Measurements from ENCODE around the gene CFC1B. TPM values are rescaled to one million over a fixed set of nuclear protein-coding genes. Genes with fewer than 3 reads are reported as not detected.
A peak's percentile ranks its signal among the peaks of the same experiment; 100 is the strongest.
"Not testable (repeated sequence)": the region's sequence is repeated elsewhere in the genome, so short reads cannot be mapped to it uniquely, and the experiment has no call there.

CFC1B gene
- total and polyA plus RNA-seq, 12 donors, result not detected

DNA sequence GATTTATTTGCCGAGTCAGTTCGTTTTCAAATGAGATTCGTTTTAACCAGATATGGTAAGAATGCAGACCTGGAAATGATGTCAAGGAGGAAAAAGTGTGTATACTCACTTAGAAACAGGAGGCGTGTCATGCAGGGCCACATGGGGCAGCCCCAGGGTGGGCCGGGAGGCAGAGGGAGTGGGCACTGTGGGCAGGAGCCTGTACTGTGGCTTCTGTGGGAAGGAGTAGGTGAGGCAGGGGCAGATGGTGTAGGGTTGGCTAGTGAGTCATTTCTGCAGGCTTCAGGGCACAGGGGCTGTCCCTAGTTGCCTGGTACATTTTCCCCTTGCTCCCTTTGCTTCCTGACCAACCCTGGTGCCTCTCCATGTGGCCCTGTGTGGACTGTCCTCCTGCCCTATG lies 10.2 kb downstream of the CFC1B start:
- no CpG with 5 or more reads among the region's 5 CpGs for WGBS, 2 donors

DNA sequence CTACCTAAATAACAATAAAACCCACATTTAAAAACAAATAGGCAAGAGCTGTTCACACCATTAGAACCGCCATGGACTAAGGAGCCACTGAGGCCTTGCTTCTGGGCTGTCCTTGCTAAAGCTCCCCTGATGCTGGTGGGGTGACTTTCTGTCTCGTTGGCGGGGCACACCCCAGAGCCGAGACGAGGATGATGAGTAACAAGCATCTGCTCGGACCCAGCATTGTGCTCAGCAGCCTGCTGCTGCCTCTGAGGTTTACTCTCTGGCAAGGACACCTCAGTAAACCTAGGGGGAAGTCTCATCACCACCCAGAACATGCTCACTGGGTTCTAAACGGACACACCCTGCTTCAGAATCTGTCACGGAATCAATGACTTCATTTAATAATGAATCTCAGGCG lies 10.7 kb downstream of the CFC1B start:
- H3K4me3 ChIP-seq; H3K27me3 ChIP-seq; intact Hi-C loops (cut with DNase I); ATAC-seq; DNase-seq; H3K9me3 ChIP-seq; H3K36me3 ChIP-seq; H3K27ac ChIP-seq; H3K4me1 ChIP-seq: not testable (repeated sequence)
- no CpG with 5 or more reads among the region's 9 CpGs for WGBS, 2 donors

More for the DNA sequence above, 10.2 kb downstream of the CFC1B start:
- H3K4me3 ChIP-seq; H3K27ac ChIP-seq; H3K9me3 ChIP-seq; H3K4me1 ChIP-seq; intact Hi-C loops (cut with DNase I); ATAC-seq; DNase-seq; H3K36me3 ChIP-seq; H3K27me3 ChIP-seq: not testable (repeated sequence)

DNA sequence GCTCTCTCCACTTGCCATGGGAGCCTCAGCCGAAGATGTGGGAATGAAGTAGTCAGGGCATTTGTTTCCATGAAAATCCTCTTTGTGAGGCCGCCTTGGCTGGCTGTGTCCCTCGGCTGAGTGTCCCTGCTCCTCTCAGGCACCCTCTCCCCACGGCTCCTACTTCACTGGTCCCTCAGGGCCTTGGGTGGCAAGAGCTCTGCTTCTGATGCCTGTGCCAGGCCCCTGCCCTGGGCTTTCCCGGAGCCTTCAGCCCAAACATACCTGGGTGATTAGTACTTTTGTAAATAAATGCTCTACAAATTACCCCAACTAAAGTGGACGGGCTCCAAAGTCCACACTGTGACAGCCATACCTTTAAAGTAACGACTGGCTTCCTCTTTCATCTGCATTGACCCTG lies 15.6 kb downstream of the CFC1B start:
- H3K4me1 ChIP-seq; H3K27ac ChIP-seq; intact Hi-C loops (cut with DNase I); ATAC-seq; H3K4me3 ChIP-seq; H3K27me3 ChIP-seq; DNase-seq; H3K9me3 ChIP-seq; H3K36me3 ChIP-seq: not testable (repeated sequence)
- no CpG with 5 or more reads among the region's 7 CpGs for WGBS, 2 donors

DNA sequence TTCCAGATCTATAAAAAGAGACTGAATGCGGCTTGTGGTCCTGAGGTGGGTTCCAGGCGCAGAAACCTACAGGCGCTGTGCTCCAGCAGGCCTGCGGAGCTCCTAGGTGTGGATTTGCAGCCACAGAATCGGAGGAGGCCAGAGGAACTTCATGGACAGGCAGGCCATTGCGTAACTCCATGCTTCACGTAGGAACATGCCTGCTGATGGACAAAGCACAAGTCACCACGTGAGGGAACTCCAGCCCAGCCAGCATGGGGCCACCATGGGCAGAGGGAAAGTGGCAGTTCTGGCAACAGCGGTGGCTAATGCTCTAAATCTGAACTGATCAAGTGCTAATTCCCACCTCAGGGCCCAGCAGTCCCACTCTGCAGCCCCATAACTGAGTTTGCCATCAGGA lies 17.2 kb downstream of the CFC1B start:
- DNase-seq; H3K4me1 ChIP-seq; ATAC-seq; H3K4me3 ChIP-seq; H3K36me3 ChIP-seq; H3K27me3 ChIP-seq; H3K9me3 ChIP-seq; H3K27ac ChIP-seq; intact Hi-C loops (cut with DNase I): not testable (repeated sequence)
- WGBS, 2 donors, result no CpG with 5 or more reads among the region's 9 CpGs

DNA sequence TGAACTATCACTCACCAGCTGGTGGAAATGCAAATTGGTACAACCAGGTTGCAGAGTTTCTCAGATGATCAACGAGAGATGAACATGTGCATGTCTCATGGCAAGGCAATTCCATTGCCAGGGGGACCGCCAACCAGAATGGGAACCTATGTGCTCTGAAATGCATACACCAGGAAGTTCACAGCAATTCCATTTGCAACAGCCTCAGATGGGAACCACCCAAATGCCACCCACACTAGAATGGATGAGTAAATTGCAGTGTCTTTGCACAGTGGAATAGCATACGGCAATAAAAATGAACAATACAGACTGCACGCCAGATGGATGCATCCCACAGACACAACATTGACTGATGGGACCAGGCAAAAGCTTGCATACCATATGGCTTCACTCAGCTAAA lies 21.8 kb downstream of the CFC1B start:
- ATAC-seq; H3K9me3 ChIP-seq; DNase-seq; H3K4me1 ChIP-seq; H3K27me3 ChIP-seq; H3K36me3 ChIP-seq; intact Hi-C loops (cut with DNase I); H3K4me3 ChIP-seq; H3K27ac ChIP-seq: not testable (repeated sequence)
- no CpG with 5 or more reads among the region's 4 CpGs for WGBS, 2 donors

DNA sequence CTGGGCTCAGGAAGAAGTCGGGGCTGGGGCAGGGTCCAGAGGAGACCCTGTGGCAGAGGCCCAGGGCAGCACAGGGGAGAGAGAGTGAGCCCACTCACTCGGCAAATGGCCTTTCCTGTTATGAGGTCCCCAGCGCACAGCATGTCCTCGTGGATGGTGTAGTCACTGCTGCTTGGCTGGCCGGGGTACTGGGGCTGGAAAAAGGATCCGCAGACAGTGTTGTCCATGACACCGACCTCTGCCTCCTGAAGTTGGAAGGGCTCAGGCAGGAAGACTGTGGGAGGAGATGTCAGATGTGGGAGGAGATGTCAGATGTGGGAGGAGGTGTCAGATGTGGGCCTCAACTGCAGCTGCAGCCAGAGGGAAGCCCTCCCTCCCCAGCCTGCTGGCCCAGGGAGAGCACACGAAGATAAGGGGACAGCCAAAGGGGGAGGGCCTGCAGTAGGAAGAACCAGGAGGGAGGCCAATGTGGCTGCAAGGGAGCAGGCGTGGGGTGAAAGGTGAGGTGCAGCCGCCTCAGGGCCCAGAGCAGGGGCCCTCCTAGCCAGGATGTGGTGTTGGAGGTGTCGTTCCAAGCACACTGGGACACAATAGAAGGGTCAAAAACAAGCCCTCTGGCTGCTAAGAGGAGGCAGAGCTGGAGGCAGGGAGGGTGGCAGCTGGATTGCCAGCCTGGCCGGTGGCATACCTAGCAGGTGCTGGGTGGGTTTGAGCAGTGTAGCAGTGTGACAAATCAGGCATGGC lies 22.9 kb downstream of the CFC1B start:
- DNase-seq; H3K4me1 ChIP-seq; H3K36me3 ChIP-seq; H3K27ac ChIP-seq; H3K9me3 ChIP-seq; H3K27me3 ChIP-seq; intact Hi-C loops (cut with DNase I); H3K4me3 ChIP-seq: not testable (repeated sequence)
- ATAC-seq, result peak; percentile 29 to 65 (median 52)
- no CpG with 5 or more reads among the region's 12 CpGs for WGBS, 2 donors

DNA sequence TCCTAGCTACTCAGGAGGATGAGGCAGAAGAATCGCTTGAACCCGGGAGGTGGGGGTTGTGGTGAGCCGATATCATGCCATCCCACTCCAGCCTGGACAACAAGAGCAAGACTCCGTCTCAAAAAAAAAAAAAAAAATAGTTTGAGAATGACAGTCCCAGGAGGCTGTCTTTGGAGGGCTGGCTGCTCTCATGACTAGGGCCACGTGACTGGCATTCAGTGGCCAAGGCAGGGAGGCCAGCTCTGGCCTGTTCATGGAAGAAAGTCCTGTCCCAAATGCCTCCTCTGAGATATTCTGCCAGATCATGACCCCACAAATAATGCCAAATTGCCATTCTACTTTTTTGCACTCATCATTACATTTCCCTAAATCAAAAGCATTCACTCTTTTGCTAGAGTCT lies 24.0 kb downstream of the CFC1B start:
- H3K27me3 ChIP-seq; H3K27ac ChIP-seq; H3K9me3 ChIP-seq; H3K4me3 ChIP-seq; ATAC-seq; DNase-seq; intact Hi-C loops (cut with DNase I); H3K36me3 ChIP-seq; H3K4me1 ChIP-seq: not testable (repeated sequence)
- WGBS, 2 donors, result no CpG with 5 or more reads among the region's 5 CpGs

DNA sequence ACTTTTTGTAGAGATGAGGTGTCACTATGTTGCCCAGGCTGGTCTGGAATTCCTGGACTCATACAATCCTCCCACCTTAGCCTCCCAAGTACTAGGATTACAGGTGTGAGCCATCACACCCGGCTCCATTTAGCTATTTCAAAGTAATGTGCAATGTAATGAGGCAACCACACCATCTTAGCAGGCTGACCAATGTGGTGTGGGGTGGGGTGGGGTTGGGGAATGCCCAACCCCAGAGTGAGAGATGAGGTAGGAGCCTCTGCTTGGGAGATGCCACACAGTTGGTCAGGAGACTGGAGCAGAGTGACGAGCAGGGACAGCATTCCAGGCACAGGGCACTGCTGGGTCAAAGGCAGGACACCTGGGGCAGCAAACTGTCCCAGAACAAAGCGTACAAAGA lies 27.4 kb downstream of the CFC1B start:
- H3K4me1 ChIP-seq; H3K27me3 ChIP-seq; intact Hi-C loops (cut with DNase I); H3K9me3 ChIP-seq; DNase-seq; ATAC-seq; H3K27ac ChIP-seq; H3K4me3 ChIP-seq; H3K36me3 ChIP-seq: not testable (repeated sequence)
- WGBS, 2 donors, result no CpG with 5 or more reads among the region's 3 CpGs

DNA sequence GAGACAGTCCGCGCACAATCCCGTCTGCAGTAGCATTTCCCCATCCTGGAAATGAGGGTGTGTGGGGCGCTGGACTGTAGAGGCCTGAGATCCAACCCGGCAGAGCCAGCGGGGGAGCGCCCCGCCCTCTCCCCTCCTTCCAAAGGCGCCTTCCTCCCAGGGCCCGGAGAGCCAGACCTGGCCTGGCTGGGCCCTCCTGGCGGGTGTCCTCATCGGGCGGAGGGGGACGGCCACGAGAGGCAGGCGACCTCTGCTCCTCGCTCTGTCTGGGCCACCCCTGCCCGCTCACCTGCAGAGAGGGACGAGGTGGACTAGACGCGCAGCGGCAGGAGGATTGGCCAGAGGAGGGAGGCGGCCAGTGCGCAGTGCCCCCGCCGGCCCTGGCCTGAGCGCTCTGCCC lies 28.5 kb downstream of the CFC1B start:
- H3K4me1 ChIP-seq; DNase-seq; H3K27me3 ChIP-seq; intact Hi-C loops (cut with DNase I); H3K36me3 ChIP-seq; H3K4me3 ChIP-seq; H3K9me3 ChIP-seq; H3K27ac ChIP-seq: not testable (repeated sequence)
- WGBS, 2 donors, result no CpG with 5 or more reads among the region's 27 CpGs
- ATAC-seq, result peak in 1 of 8 donors; percentile 60

DNA sequence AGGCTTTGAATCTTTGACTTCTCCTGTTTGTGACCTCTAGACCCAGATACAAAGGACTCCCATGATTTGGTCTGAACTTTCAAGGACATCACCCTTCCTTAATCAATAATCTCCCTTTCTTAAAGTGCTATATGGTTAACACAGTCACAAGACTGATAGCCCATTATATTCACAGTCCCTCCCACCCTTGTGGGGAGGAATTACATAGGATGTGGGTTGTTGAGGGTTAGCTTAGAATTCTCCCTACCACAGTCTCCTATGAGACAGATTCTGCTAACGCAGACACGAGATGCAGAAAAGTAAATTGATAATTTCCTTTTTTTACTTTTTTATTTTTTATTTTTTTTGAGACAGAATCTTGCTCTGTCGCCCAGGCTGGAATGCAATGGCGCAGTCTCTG lies 33.2 kb downstream of the CFC1B start:
- H3K4me1 ChIP-seq; H3K9me3 ChIP-seq; H3K36me3 ChIP-seq; intact Hi-C loops (cut with DNase I); H3K27me3 ChIP-seq; H3K27ac ChIP-seq; ATAC-seq; DNase-seq; H3K4me3 ChIP-seq: not testable (repeated sequence)
- WGBS, 2 donors, result no CpG with 5 or more reads among the region's 4 CpGs

DNA sequence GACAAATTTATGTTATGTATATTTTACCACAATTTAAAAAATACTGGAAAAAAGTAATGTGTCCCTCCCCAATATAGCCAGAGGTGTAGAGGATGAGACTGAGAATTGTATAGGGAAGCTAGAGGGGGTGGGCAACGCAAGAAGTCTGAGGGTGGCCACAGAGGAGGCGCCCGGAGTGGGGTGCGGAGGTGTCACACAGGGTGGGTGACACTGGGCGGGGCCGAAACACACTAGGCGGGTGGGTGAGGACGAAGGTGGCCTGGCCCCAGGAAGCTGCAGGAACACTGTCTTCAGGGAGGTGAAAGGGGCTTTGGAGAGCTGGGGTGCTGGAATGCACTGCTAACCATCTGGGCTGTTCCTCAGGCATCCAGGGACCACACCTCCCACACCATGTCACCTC lies 35.4 kb downstream of the CFC1B start:
- WGBS, 2 donors, result no CpG with 5 or more reads among the region's 8 CpGs

DNA sequence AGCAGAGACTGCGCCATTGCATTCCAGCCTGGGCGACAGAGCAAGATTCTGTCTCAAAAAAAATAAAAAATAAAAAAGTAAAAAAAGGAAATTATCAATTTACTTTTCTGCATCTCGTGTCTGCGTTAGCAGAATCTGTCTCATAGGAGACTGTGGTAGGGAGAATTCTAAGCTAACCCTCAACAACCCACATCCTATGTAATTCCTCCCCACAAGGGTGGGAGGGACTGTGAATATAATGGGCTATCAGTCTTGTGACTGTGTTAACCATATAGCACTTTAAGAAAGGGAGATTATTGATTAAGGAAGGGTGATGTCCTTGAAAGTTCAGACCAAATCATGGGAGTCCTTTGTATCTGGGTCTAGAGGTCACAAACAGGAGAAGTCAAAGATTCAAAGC lies 45.1 kb downstream of the CFC1B start:
- H3K27ac ChIP-seq; H3K9me3 ChIP-seq; intact Hi-C loops (cut with DNase I); DNase-seq; H3K4me1 ChIP-seq; H3K27me3 ChIP-seq; ATAC-seq; H3K4me3 ChIP-seq; H3K36me3 ChIP-seq: not testable (repeated sequence)
- no CpG with 5 or more reads among the region's 4 CpGs for WGBS, 2 donors

More for the DNA sequence above, 35.4 kb downstream of the CFC1B start:
- H3K27me3 ChIP-seq; H3K4me3 ChIP-seq; H3K9me3 ChIP-seq; ATAC-seq; DNase-seq; H3K4me1 ChIP-seq; H3K36me3 ChIP-seq; intact Hi-C loops (cut with DNase I); H3K27ac ChIP-seq: not testable (repeated sequence)
